Measurements from ENCODE around the gene CPT1B.

Gene CPT1B

GRCh38 chr22:50526108-50526833 lies 52.0 kb downstream of the CPT1B start:
- peak; percentile 37 for TF ChIP-seq CTCF (IDR thresholded peaks at IDR 0.05; ENCODE audit: low read depth, low read length)
- no peak for DNase-seq (ENCODE audit: extremely low read depth, low read depth)

GRCh38 chr22:50525858-50526107 lies 52.4 kb downstream of the CPT1B start:
- TF ChIP-seq CTCF (IDR thresholded peaks at IDR 0.05; ENCODE audit: low read depth, low read length) = no peak
- DNase-seq (ENCODE audit: extremely low read depth, low read depth) = no peak

DNA sequence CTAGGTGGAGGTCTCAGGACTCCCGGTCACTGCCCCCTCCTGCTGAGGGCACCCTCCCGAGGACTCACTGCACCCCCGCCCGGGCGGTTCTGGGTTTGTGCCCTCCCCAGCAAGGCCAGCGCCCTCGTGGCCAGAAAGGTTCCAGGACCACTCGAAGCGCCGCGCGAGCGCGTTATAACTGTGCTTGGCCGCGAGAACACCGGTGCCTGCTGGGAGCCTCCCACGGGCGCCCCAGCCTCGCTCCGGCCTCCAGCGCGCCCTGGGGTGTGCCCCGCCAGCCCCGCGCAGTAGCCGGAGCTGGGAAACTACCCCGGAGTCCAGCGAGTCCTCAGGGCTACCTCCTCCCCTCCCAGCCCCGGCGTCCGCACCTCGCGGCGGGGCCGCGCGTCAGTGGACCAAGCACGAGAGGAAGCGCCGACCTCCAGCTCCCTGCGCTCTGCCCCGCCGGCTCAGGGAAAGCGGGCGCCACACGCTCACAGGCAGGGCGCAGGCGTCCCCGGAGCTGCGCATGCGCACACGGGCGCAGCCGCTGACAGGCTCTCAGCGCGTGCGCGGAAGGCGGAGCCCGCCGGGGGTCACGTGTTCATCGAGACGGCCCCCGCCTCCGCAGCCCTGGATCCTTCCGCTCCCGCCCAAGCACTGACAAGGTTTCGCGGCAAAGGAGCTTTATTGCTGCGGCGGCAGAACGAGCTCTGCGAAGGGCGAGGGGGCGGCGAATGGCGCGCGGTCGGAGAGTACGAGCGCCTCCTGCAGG lies 52.9 kb downstream of the CPT1B start, which contains the start of gene SCO2:
SCO2 (minus strand) TSS at position 495 of the 754 bp plus-strand sequence. CDS start 1,187 bp downstream, outside the sequence.
- peak; percentile 94 for DNase-seq (ENCODE audit: extremely low read depth, low read depth)
- TF ChIP-seq CTCF (IDR thresholded peaks at IDR 0.05; ENCODE audit: low read depth, low read length) = peak; percentile 30

DNA sequence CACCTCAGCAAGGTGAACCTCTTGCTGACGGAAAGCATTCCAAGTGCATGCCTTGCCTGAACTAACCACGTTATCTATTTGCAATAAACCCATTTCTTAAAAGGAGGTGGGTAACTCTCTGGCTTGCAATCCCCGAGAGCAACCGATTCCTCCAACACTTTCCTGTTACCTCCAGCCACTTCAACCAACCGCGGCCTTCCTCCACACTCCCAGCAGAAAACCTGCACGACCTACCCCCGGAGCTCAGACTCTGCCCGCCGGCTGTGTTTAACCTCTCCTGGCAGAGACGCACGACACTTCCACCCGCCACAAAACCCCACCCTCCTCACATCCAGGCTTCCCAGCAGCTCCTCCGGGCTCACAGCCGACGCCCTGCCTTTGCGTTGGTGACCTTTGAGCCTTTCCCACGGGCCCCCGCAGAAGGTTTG lies 53.5 kb downstream of the CPT1B start:
- no peak for TF ChIP-seq CTCF (IDR thresholded peaks at IDR 0.05; ENCODE audit: low read depth, low read length)
- no peak for DNase-seq (ENCODE audit: extremely low read depth, low read depth)

GRCh38 chr22:50523806-50524675 lies 54.2 kb downstream of the CPT1B start:
- DNase-seq (ENCODE audit: extremely low read depth, low read depth) = no peak
- TF ChIP-seq CTCF (IDR thresholded peaks at IDR 0.05; ENCODE audit: low read depth, low read length) = no peak

DNA sequence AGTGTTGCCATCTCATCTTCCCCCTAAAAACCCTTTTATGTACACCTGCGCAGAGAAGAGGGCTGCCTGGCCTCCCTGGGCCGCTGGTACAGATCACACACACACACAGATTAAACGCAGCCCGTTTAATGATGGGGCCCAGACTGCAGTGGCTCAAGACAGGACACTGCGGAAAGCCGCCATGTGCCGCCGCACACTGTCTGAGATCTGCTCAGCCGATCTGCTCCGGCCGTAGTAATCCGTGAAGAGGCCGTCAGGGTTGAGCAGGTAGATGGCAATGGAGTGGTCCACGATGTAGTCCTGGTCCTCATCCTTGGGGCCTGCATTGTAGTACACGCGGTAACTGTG lies 54.8 kb downstream of the CPT1B start:
- no peak for DNase-seq (ENCODE audit: extremely low read depth, low read depth)
- TF ChIP-seq CTCF (IDR thresholded peaks at IDR 0.05; ENCODE audit: low read depth, low read length) = no peak

All from AG09319 (cell line).